ENCODE data around the gene PALMD. TPM values are rescaled to one million over a fixed set of nuclear protein-coding genes. Genes with fewer than 3 reads are reported as not detected.

Gene PALMD
- total RNA-seq, 3 donors from 2014 or later (not counting 1 experiment from before 2014, with no cell fraction given) = not detected

- ATAC-seq = no peak
- H3K4me3 ChIP-seq (ENCODE audit: low read length) = no peak overlapping the region
- intact Hi-C loops (cut with micrococcal nuclease) = no loop called here
- H3K27ac ChIP-seq (ENCODE audit: low read length) = no peak overlapping the region
- no peaks in the 10 kb centered on the region for H3K27me3 ChIP-seq (ENCODE audit: control insufficient read depth, insufficient read depth, low read length)
- WGBS (ENCODE audit: insufficient coverage) = 84% methylated on average over 4 of the region's 4 CpGs
- no peaks in the 10 kb centered on the region for H3K36me3 Mint-ChIP-seq
- H3K36me3 ChIP-seq (ENCODE audit: control insufficient read depth, insufficient read depth, low read length) = no peaks in the 10 kb centered on the region
- no peak for TF ChIP-seq CTCF (IDR thresholded peaks at IDR 0.05)
- H3K27ac Mint-ChIP-seq = no peak overlapping the region
- H3K9me3 Mint-ChIP-seq = peaks cover 0 to 3% of the 10 kb centered on the region in 2 donors
- H3K4me1 ChIP-seq (ENCODE audit: control insufficient read depth, insufficient read depth, low read length) = no peaks in the 10 kb centered on the region
- H3K4me3 Mint-ChIP-seq = no peak overlapping the region
- H3K27me3 Mint-ChIP-seq (ENCODE audit: low read depth in 2 of 2) = no peaks in the 10 kb centered on the region
- no peaks in the 10 kb centered on the region for H3K9me3 ChIP-seq (ENCODE audit: control insufficient read depth, insufficient read depth, low read length)
- H3K4me1 Mint-ChIP-seq = no peaks in the 10 kb centered on the region
- DNase-seq = no peak
These were observed 26.3 kb upstream of the PALMD start for GRCh38 chr1:99619583-99619982.

- intact Hi-C loops (cut with micrococcal nuclease) = no loop called here
These were observed 24.5 kb upstream of the PALMD start for GRCh38 chr1:99621340-99621901.

GRCh38 chr1:99622702-99623347 is 23.1 kb upstream of the PALMD start:
- Mint-ChIP-seq H3K4me3 (no peak overlapping the region), H3K36me3 (no peaks in the 10 kb centered on the region), H3K27ac (no peak overlapping the region), H3K27me3 (ENCODE audit: low read depth in 2 of 2) (no peaks in the 10 kb centered on the region), H3K9me3 (no peaks in the 10 kb centered on the region), H3K4me1 (no peaks in the 10 kb centered on the region)
- no peaks in the 10 kb centered on the region for H3K4me1 ChIP-seq (ENCODE audit: control insufficient read depth, insufficient read depth, low read length)
- H3K36me3 ChIP-seq (ENCODE audit: control insufficient read depth, insufficient read depth, low read length) = no peaks in the 10 kb centered on the region
- 86% methylated on average over 3 of the region's 4 CpGs for WGBS (ENCODE audit: insufficient coverage)
- TF ChIP-seq CTCF (IDR thresholded peaks at IDR 0.05) = no peak
- H3K27me3 ChIP-seq (ENCODE audit: control insufficient read depth, insufficient read depth, low read length) = no peaks in the 10 kb centered on the region
- no peak for ATAC-seq
- H3K27ac ChIP-seq (ENCODE audit: low read length) = no peak overlapping the region
- intact Hi-C loops (cut with micrococcal nuclease) = no loop called here
- no peak overlapping the region for H3K4me3 ChIP-seq (ENCODE audit: low read length)
- H3K9me3 ChIP-seq (ENCODE audit: control insufficient read depth, insufficient read depth, low read length) = no peaks in the 10 kb centered on the region
- no peak for DNase-seq

More at GRCh38 chr1:99621340-99621901, 24.5 kb upstream of the PALMD start:
- Mint-ChIP-seq H3K36me3 (no peaks in the 10 kb centered on the region), H3K4me3 (no peak overlapping the region), H3K4me1 (no peaks in the 10 kb centered on the region), H3K27me3 (ENCODE audit: low read depth in 2 of 2) (no peaks in the 10 kb centered on the region), H3K9me3 (no peaks in the 10 kb centered on the region), H3K27ac (no peak overlapping the region)
- Histone ChIP-seq H3K9me3 (ENCODE audit: control insufficient read depth, insufficient read depth, low read length) (no peaks in the 10 kb centered on the region), H3K27me3 (ENCODE audit: control insufficient read depth, insufficient read depth, low read length) (no peaks in the 10 kb centered on the region), H3K4me1 (ENCODE audit: control insufficient read depth, insufficient read depth, low read length) (no peaks in the 10 kb centered on the region), H3K27ac (ENCODE audit: low read length) (no peak overlapping the region), H3K4me3 (ENCODE audit: low read length) (no peak overlapping the region), H3K36me3 (ENCODE audit: control insufficient read depth, insufficient read depth, low read length) (no peaks in the 10 kb centered on the region)
- DNase-seq (no peak), ATAC-seq (no peak)
- TF ChIP-seq CTCF (IDR thresholded peaks at IDR 0.05) = no peak
- 96% methylated on average over 8 of the region's 8 CpGs for WGBS (ENCODE audit: insufficient coverage)

GRCh38 chr1:99623554-99623953 is 22.4 kb upstream of the PALMD start:
- H3K9me3 ChIP-seq (ENCODE audit: control insufficient read depth, insufficient read depth, low read length) = no peaks in the 10 kb centered on the region
- H3K36me3 ChIP-seq (ENCODE audit: control insufficient read depth, insufficient read depth, low read length) = no peaks in the 10 kb centered on the region
- TF ChIP-seq CTCF (IDR thresholded peaks at IDR 0.05) = no peak
- H3K4me1 ChIP-seq (ENCODE audit: control insufficient read depth, insufficient read depth, low read length) = no peaks in the 10 kb centered on the region
- WGBS (ENCODE audit: insufficient coverage) = 92% methylated on average over 2 of the region's 4 CpGs
- intact Hi-C loops (cut with micrococcal nuclease) = no loop called here
- DNase-seq = no peak
- no peaks in the 10 kb centered on the region for H3K9me3 Mint-ChIP-seq
- no peaks in the 10 kb centered on the region for H3K27me3 ChIP-seq (ENCODE audit: control insufficient read depth, insufficient read depth, low read length)
- no peak overlapping the region for H3K27ac Mint-ChIP-seq
- no peak overlapping the region for H3K4me3 Mint-ChIP-seq
- no peaks in the 10 kb centered on the region for H3K27me3 Mint-ChIP-seq (ENCODE audit: low read depth in 2 of 2)
- H3K36me3 Mint-ChIP-seq = no peaks in the 10 kb centered on the region
- no peak overlapping the region for H3K27ac ChIP-seq (ENCODE audit: low read length)
- H3K4me3 ChIP-seq (ENCODE audit: low read length) = no peak overlapping the region
- no peaks in the 10 kb centered on the region for H3K4me1 Mint-ChIP-seq
- ATAC-seq = no peak
